GM12891 (cell line): ENCODE data around the gene CSNK2A1. TPM values are rescaled to one million over a fixed set of nuclear protein-coding genes. Genes with fewer than 3 reads are reported as not detected.
"Not testable (repeated sequence)": the region's sequence is repeated elsewhere in the genome, so short reads cannot be mapped to it uniquely, and the experiment has no call there.

Experiments used
- DNase-seq: peaks from one replicate; pipeline ENCODE4 v3.0.0; 2011; ENCODE audit warnings: low spot score; ENCODE audit not compliant: insufficient read length
- FAIRE-seq: peaks from 2 replicates; lab custom pipeline; 2011; peaks lifted over from hg19 to GRCh38; lab: Jason Lieb, UNC
- PAX5 ChIP-seq: IDR thresholded peaks from 2 replicates; pipeline ENCODE4 v1.6.1; 2011; ENCODE audit warnings: low read length, moderate library complexity, mild to moderate bottlenecking; ENCODE audit not compliant: insufficient read depth, severe bottlenecking
- POLR2A ChIP-seq: IDR thresholded peaks from 2 replicates; pipeline ENCODE4 v1.6.1; 2011; ENCODE audit warnings: low read depth, low read length, control low read depth
- POLR2AphosphoS5 ChIP-seq: IDR thresholded peaks from 2 replicates; pipeline ENCODE4 v1.6.1; 2011; ENCODE audit warnings: low read depth, low read length, control low read depth
- POU2F2 ChIP-seq: IDR thresholded peaks from 2 replicates; pipeline ENCODE4 v1.6.1; 2011; ENCODE audit warnings: low read depth, mild to moderate bottlenecking, control low read depth, low read length, moderate library complexity
- SPI1 ChIP-seq: IDR thresholded peaks from 2 replicates; pipeline ENCODE4 v1.6.1; 2011; ENCODE audit warnings: low read depth, low read length, control low read depth
- TAF1 ChIP-seq: IDR thresholded peaks from 2 replicates; pipeline ENCODE4 v1.6.1; 2011; ENCODE audit warnings: low read depth, low read length, control low read depth
- polyA plus RNA-seq: library from polyadenylated mRNA; unstranded; fragments of >200 nt; gene quantifications from one replicate; pipeline ENCODE4 v1.2.1, GENCODE V29; 2012; ENCODE audit warnings: low read depth, missing spikeins, inconsistent platforms; ENCODE audit not compliant: missing spikeins

Gene CSNK2A1
- 76.8 TPM for polyA plus RNA-seq

DNA sequence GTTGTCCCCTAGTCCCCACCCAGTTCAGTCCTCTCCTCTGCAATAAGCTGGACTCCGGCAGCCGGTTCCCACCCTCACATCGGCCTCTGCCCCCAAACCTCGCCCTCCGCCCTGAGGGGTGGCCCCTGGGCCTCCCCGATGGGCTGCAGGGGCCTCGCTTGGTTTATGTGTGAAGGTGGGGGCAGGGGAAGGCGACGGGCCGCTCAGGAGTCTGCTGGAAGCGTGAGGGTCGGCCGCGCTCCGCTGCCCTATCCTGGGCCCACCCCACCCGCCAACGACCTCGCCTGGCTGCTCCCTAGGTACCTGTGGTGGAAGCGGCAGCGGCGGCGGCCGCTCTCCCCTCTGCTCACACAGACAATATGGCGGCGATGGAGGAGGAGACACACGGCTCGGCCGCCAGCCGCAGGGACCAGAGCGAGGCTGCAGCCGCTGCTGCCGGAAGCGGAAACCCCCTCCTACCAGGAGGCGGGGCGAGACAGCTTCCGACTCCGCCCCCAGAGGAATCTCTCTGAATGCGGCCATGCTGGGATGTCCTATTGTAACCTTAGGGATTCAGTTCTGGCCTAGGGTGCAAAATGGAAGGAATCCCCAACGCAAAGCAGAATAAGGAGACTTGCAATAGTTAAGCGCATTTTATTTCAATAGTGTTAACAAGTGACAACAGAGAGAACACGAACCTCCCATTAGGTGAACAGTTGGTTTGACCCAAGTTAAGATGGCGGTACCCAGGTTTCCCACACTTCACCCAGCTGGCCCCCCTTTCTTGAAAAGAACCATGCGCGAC lies at the start of gene CSNK2A1:
Gene CSNK2A1, minus strand, starts transcription at position 422 of the 784 bp plus-strand sequence. CDS start 35,239 bp downstream, outside the sequence.
- DNase-seq (peak; percentile 86), FAIRE-seq (peak; percentile 98)
- TF ChIP-seq TAF1 (peak; percentile 67; the same call in 1 of the 2 replicates), SPI1 (no peak), POLR2A (peak; percentile 68), PAX5 (peak; percentile 16), POU2F2 (0 out of 2 replicates have a peak, but pooled peaks have one; percentile 34), POLR2AphosphoS5 (peak; percentile 87)

DNA sequence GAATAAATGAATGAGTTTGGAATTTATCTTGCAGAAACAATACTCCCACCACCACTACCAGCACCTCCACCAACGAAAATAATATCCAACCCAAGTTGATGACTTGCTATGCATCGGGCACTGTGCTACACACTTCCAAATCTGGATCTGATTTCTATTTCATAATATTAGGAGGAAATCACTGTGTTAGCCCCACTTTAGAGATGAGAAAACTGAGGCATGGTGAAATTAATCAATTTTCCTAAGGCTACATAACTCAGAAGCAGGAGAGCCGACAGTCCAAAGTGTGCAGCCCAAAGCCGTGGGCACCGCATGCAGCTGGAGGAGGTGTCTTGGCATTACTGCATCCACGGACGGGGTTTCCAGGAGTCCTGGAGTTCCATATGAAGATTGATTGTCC lies 48.9 kb upstream of the CSNK2A1 start:
- TF ChIP-seq PAX5, result no peak
- no peak for TF ChIP-seq POLR2A
- no peak for TF ChIP-seq SPI1
- TF ChIP-seq POLR2AphosphoS5, result no peak
- no peak for TF ChIP-seq POU2F2
- TF ChIP-seq TAF1, result no peak
- no peak for FAIRE-seq

DNA sequence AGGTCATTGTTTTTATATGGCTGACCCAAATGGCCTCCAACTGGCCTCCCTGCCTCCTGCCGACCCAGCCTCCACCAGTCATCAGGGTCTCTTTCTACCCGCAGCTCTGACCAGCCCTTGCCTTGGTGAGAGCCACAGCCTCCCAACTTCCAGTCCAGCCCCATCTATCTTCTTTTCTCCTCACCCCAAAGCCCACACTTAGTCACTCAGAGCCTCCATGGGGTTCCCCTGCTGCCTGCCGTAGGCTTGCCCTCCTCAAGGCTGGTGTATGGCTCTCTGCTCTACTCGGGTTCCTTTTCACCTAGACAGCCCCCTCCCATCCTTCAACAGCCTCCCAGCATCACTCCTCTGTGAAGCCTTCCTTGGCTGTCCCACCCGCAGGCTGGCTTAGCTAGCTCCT lies 48.4 kb upstream of the CSNK2A1 start:
- DNase-seq, result no peak
- FAIRE-seq, result no peak
- no peak for TF ChIP-seq TAF1
- TF ChIP-seq SPI1, result no peak

More for the DNA sequence above, 48.9 kb upstream of the CSNK2A1 start:
- no peak for DNase-seq

DNA sequence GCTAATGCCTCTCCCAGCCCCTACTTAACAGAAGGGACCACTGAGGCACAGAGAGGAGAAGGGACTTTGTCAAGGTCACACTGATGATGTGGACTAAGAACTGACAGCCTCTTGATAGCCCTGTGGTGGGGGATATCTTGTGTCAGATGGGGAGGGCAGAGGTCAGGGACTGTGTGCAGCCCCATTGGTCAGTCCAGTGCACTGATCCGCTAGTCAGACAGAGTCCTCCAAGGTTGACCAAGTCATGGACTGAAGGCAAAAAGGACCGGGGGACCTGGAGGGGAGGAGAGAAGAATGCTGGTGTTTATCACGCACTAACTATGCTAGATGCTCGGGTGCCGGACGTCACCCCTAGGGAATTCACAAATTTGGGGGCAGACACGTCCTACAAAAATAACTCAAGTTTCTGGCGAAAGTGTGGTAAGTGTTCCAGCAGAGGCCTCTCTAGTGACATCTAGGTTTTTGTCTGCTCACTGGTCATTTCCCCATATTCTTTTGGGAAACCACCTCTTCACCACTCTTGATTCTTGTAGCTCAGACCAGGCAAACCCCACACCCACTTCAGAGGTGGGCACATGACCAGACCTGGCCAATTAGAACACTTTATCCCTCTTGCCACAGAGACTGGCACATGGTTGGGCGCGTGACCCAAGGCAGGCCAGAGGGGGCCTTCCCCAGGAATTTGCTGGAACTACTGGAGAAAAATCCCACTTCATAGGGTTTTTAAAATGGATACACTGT lies 45.5 kb upstream of the CSNK2A1 start:
- TF ChIP-seq TAF1 (no peak), POLR2A (no peak), SPI1 (0 out of 2 replicates have a peak, but pooled peaks have one; percentile 17), POLR2AphosphoS5 (no peak)
- no peak for FAIRE-seq
- no peak for DNase-seq

DNA sequence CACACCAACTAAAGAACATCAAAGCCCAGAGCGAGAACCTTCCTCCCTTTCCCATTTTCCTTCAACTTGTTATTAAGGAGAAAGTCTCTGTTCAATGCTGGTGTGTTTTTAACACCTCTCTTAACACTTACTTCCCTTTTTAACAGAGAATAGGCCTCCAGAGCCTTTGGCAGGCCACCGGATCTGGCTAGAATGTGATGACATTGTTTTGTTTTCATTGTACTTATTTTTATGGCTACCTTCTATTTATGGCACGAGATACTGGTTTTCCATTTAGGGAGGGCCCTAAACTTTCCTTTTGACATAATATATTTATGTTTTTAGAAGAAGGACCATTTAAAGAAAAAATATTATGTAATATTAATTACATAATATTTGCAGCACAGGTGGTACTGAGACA lies 44.9 kb upstream of the CSNK2A1 start:
- TF ChIP-seq POLR2AphosphoS5 (no peak), TAF1 (no peak), SPI1 (no peak), PAX5 (no peak), POLR2A (no peak), POU2F2 (no peak)
- no peak for DNase-seq
- no peak for FAIRE-seq

DNA sequence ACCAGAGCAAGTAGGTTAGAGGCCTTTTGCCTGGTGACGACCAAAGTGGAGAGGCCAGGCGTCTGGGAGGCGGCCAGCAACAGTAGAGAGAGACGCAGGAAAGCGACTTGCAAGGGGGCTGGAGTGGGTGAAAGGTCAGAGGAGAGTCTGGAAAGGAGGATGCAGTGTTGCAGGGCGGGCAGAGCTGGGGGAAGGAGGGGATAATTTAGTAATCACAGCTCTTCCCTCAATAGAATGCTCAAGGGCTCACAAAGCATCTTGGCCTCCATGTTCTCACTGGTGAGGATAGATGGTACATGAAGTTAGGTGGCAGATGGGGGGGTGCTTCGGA lies 41.3 kb upstream of the CSNK2A1 start:
- no peak for FAIRE-seq
- TF ChIP-seq SPI1 (no peak), POU2F2 (no peak), PAX5 (no peak), POLR2AphosphoS5 (no peak), POLR2A (no peak), TAF1 (no peak)
- DNase-seq, result no peak

DNA sequence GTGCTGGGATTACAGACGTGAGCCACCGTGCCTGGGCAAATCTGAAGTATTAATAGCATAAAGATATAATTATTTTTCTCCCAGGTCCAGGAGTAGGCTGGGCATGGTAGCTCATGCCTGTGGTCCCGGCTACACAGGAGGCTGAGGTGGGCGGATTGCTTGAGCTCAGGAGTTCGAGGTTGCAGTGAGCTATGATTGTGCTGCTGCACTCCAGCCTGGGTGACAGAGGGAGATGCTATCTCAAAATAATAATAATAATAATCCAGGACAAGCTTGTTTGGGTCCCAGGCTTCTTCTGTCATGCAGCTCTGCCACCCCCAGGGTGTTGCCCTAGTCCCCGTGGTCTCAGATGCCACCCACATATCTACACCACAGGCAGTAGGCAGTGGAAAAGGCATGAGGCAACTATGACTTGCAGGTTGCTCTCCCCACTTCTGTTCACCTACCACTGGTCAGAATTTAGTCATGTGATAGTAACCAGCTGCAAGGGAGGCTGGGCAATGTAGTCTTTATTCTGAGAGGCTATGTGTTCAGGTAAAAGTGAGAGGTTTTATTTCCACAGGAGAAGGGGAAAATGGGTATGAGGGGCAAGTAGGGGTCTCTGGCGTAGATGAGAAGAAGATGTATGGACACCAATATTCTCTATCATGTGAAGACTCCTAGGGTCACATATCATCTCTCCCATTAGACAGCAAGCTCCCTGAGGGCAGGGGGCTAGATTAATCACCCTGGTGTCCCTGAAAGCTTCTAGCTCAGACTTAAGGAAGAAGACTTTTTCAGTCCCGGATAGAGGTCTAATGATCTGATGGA lies 40.8 kb upstream of the CSNK2A1 start:
- TF ChIP-seq TAF1, result no peak
- TF ChIP-seq POU2F2, result no peak
- no peak for TF ChIP-seq POLR2A
- TF ChIP-seq POLR2AphosphoS5, result no peak
- TF ChIP-seq PAX5, result no peak
- no peak for TF ChIP-seq SPI1
- DNase-seq (no peak), FAIRE-seq (peak; percentile 48)

DNA sequence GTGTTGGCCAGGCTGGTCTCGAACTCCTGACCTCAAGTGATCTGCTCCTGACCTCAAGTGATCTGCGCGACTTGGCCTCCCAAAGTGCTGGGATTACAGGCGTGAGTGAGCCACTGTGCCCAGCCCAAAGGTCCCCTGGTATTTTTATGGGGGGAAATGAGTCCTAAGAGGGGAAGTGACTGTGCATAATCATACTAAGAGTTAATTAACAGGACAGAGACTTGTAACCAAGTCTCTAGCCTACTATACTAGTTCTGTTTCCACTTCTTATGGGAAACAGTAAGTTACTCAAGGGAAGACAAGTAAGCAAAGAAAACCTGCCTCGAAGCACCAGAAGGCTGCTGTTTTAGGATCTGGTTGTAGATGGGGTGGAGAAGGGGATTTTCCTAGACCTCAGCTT lies 38.6 kb upstream of the CSNK2A1 start:
- FAIRE-seq (no peak), DNase-seq (no peak)
- no peak for TF ChIP-seq TAF1
- TF ChIP-seq POLR2AphosphoS5, result no peak

DNA sequence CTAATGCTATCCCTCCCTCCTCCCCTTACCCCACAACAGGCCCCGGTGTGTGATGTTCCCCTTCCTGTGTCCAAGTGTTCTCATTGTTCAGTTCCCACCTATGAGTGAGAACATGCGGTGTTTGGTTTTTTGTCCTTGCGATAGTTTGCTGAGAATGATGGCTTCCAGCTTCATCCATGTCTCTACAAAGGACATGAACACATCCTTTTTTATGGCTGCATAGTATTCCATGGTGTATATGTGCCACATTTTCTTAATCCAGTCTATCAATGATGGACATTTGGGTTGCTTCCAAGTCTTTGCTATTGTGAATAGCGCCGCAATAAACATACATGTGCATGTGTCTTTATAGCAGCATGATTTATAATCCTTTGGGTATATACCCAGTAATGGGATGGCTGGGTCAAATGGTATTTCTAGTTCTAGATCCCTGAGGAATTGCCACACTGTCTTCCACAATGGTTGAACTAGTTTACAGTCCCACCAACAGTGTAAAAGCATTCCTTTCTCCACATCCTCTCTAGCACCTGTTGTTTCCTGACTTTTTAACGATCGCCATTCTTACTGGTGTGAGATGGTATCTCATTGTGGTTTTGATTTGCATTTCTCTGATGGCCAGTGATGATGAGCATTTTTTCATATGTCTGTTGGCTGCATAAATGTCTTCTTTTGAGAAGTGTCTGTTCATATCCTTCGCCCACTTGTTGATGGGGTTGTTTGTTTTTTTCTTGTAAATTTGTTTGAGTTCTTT lies 35.5 kb upstream of the CSNK2A1 start:
- FAIRE-seq, DNase-seq: not testable (repeated sequence)
